GM21529 (cell line): ENCODE measurements around the gene ATXN1.
"Not testable (repeated sequence)": the region's sequence is repeated elsewhere in the genome, so short reads cannot be mapped to it uniquely, and the experiment has no call there.

Experiments used
- ATAC-seq: cut with Tn5 transposase; IDR thresholded peaks from one replicate; pipeline ENCODE4 v1.9.1; 2021; ENCODE audit not compliant: unreplicated experiment

The ATXN1 gene

GRCh38 chr6:16404456-16404855 is 356.8 kb downstream of the ATXN1 start:
- ATAC-seq, result no peak

DNA sequence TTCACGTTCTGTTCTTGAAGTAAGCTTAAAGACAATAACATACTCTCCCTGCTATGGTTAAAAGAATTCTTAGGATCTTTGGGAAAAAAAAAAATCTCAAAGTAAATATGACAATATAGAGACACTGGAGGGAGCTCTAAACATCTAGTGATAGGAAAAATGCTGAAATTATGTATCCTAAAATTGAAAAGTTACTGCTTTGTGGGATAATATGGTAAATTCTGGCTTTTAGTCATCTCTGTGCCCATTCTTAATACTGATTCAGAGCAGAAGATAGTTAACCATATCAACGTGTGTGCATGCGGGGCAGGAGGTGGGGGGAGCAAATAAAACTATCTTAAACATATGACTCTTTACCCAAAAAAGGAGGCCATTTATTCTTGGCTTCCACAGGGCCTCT is 357.4 kb downstream of the ATXN1 start:
- no peak for ATAC-seq

GRCh38 chr6:16402581-16402900 is 358.7 kb downstream of the ATXN1 start:
- no peak for ATAC-seq

GRCh38 chr6:16400248-16400760 is 361.0 kb downstream of the ATXN1 start:
- no peak for ATAC-seq

DNA sequence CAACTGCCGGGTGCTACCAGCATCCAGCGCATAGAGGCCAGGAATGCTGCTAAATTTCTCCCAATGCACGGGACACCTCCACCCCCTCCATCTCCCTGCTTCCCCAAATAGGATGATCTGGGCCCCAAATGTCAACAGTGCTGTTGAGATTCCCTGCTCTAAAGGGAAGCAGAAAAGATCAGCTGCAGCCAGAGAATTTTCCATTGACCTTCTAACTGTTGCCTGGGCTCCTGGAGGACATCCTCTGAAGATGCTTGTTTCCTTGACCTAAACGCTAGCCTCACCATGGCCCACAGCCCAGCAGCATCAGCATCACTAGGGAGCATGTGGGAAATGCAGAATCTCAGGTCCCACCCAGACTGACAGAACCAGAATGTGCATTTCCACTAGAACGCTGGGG is 361.6 kb downstream of the ATXN1 start:
- ATAC-seq, result no peak

GRCh38 chr6:16399158-16399557 is 362.1 kb downstream of the ATXN1 start:
- no peak for ATAC-seq

GRCh38 chr6:16398587-16398986 is 362.7 kb downstream of the ATXN1 start:
- no peak for ATAC-seq

- ATAC-seq, result no peak
Observed at GRCh38 chr6:16397623-16398022, 363.6 kb downstream of the ATXN1 start.

DNA sequence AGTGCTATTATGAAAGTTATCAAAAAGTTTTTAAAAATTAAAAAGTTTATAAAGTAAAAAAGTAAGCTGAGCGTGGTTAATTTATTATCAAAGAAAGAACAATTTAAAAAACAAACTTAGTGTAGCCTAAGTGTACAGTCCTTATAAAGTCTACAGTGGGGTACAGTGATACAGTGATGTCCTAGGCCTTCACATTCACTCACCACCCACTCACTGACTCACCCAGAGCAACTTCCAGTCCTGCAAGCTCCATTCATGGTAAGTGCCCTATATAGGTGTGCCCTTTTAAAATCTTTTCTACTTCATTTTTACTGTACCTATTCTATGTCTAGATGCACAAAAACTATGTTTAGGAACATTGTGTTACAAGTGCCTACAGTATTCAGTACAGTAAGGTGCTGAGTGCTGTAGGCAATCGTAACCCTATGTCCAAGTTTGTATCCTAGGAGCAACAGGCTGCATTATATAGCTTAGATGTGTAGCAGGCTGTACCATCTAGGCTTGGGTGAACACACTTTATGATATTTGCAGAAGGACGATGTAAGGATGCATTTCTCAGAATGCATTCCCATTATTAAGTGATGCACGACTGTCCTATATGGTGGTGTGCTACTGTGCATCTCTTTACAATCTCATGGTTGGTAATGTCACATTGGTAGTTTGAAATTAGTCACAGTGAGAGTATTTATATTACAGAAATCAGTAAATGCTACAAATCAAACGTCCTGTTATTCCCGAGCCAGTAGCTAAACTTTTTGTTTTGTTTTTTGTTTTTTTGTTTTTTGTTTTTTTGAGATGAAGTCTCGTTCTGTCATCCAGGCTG is 364.6 kb downstream of the ATXN1 start:
- ATAC-seq, result no peak

DNA sequence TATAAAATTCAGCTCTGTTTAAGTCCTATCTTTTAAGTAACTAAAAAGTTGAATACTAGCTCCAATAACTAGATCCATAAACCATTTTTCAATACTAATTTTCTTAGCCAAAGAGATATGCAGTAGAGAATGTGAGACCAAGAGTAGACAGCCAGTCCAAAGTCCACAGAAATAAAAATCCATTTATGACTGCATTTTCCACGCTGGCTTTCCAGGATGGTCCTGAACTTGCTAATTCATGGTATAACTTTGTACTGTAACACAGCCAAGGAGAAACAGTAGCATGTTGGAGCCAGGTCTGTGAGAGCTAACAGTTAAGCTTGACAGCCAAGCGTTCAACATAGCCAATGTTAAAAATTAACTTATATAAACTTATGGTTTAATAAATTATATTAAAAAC is 366.6 kb downstream of the ATXN1 start:
- ATAC-seq, result no peak

DNA sequence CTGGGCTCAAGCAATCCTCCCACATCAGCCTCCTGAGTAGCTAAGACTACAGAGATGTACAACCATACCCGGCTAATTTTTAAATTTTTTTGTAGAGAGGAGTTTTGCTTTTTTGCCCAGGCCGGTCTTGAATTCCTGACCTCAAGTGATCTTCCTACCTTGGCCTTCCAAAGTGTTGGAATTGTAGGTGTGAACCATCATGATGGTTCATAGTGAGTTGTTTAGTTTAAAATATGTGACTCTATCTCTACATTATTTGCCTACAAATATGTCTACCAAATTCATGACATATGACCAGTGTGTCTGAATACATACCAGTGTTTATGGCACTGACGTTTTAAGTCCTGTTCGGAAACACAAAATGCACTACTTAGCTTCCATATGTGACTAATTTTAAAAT is 367.9 kb downstream of the ATXN1 start:
- no peak for ATAC-seq

- no peak for ATAC-seq
Observed at GRCh38 chr6:16392010-16392409, 369.2 kb downstream of the ATXN1 start.

DNA sequence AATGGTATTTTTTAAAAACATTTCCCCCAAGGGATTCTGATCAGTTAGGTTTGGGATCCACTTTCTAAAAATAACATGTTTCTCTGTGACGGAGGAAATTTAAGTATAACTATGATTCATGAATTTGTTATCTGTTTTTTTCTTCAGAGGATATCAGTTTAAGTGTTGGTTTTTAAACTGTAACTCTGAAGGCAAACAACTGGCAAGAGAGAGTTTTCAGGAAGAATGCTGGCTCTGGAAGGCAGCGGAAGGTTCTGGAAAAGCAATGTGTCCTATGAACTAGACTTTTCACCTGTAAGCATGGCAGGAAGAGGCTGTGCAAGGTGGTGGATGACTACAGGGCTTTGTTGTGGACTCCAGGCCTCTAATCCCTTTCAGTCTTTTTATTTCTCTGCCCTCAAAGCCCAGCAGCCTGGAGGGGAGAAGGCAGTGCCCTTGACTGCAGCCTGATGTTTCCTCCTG is 369.8 kb downstream of the ATXN1 start:
- ATAC-seq, result no peak

GRCh38 chr6:16390909-16391450 is 370.3 kb downstream of the ATXN1 start:
- ATAC-seq, result not testable (repeated sequence)

DNA sequence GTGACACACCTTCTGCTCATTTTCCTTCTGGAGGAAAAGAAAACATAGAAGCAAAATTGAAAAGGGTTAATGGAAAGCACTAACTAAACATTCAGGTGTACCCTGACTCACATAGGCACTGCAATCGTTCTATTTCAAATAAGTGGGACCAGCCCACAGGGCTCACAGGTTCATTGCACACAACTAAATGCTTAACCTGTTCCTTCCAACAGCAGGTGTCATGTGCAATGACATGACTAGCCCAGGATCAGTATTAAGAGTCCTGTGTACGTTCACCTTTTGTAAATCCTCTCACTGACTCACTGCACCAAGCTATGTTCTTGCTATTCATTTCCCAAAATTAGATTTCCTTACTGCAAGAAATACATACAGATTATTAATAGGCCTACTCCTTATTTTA is 371.6 kb downstream of the ATXN1 start:
- no peak for ATAC-seq

- ATAC-seq, result no peak
Observed at GRCh38 chr6:16388488-16388887, 372.8 kb downstream of the ATXN1 start.

DNA sequence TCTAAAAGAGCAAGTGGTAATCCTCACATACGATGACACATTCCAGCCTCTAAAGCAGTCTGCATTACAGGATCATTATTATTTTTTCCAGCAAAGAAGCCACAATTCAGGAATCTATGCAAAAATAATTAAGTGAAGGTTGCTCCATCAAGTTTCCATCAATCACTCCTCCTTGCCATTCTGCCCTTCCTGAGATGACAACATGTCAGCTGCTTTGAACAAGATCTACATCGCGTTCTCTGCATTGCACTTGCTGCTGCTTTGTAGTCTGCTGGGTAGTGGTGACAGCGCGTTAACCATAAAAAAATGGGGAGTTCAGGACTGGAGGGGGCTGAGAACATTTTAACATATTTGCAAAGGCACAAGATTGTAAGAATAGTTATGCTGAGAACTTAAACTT is 375.2 kb downstream of the ATXN1 start:
- no peak for ATAC-seq

GRCh38 chr6:16383607-16384206 is 377.6 kb downstream of the ATXN1 start:
- no peak for ATAC-seq

GRCh38 chr6:16381968-16382367 is 379.3 kb downstream of the ATXN1 start:
- not testable (repeated sequence) for ATAC-seq

GRCh38 chr6:16380220-16380809 is 380.9 kb downstream of the ATXN1 start:
- ATAC-seq, result no peak

GRCh38 chr6:16378360-16378759 is 382.9 kb downstream of the ATXN1 start:
- not testable (repeated sequence) for ATAC-seq

DNA sequence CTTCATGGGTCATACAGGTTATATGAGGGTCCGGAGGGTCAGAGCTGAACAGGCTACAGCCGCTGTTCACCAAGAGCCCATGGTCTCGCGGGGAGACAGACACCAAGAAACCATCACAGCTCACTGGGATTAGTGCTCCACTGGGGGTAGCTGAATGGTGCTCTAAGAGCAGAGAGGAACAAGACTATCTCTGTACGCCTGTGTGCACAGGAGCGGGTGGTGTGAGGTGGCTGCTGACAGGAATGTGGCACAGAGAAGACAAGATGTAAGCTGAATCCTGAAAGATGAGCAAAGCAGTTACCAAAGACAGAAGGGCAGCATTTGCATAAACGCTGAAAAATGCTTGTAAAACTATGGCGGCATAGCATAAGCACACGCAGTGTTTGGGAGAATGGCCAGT is 383.8 kb downstream of the ATXN1 start:
- ATAC-seq, result no peak
